CD14-positive monocyte (primary cell): ENCODE data around the gene CTTN. TPM values are rescaled to one million over a fixed set of nuclear protein-coding genes. Genes with fewer than 3 reads are reported as not detected.

Experiments
- DNase-seq, 3 donors: peaks; one replicate each; pipeline ENCODE4 v3.0.0-alpha.2; 2011 to 2022
- H2AFZ ChIP-seq: 2 replicates; pipeline ENCODE4 v1.6.0; 2012; ENCODE audit warnings: mild to moderate bottlenecking, low read depth, low read length, inconsistent platforms; ENCODE audit not compliant: insufficient read depth, poor library complexity, severe bottlenecking
- H3K27ac ChIP-seq, 2 donors: 1 replicate in 1 of 2; 2 replicates in 1 of 2; pipeline ENCODE4 v1.5.1; 2012 to 2013; ENCODE audit warnings: low read length in 2 of 2, control low read depth in 1 of 2, inconsistent platforms in 1 of 2, low read depth in 1 of 2, mild to moderate bottlenecking in 1 of 2
- H3K27me3 ChIP-seq, 2 donors: one replicate each; pipeline versions ENCODE4 v1.6.0 to v1.6.1; 2011 to 2013; ENCODE audit warnings: low read length in 2 of 2; ENCODE audit not compliant: control insufficient read depth in 2 of 2, insufficient read depth in 2 of 2
- H3K36me3 ChIP-seq, 2 donors: replicated peaks in 1 of 2; 1 replicate in 1 of 2; 2 replicates in 1 of 2; pipeline versions ENCODE4 v1.5.1 to v1.6.1; 2012 to 2013; ENCODE audit warnings: low read length in 2 of 2, control low read depth in 1 of 2, inconsistent platforms in 1 of 2, mild to moderate bottlenecking in 1 of 2; ENCODE audit not compliant: insufficient read depth in 2 of 2, control insufficient read depth in 1 of 2
- H3K4me1 ChIP-seq, 2 donors: 1 replicate in 1 of 2; 2 replicates in 1 of 2; pipeline versions ENCODE4 v1.5.1 to v1.6.1; 2012 to 2013; ENCODE audit warnings: low read length in 2 of 2, control low read depth in 1 of 2, inconsistent platforms in 1 of 2, mild to moderate bottlenecking in 1 of 2, moderate library complexity in 1 of 2; ENCODE audit not compliant: insufficient read depth in 2 of 2, control insufficient read depth in 1 of 2
- H3K4me2 ChIP-seq: replicated peaks from 2 replicates; pipeline ENCODE3; 2012; ENCODE audit warnings: low read length, moderate library complexity, mild to moderate bottlenecking; ENCODE audit not compliant: poor library complexity, severe bottlenecking; ENCODE audit errors: extremely low read depth
- H3K4me3 ChIP-seq, 3 experiments: fragments of 200-600 bp in 1 of 3; sonication (generic) in 1 of 3; replicated peaks in 1 of 3; 1 replicate in 2 of 3; 2 replicates in 1 of 3; pipeline ENCODE4 v1.5.1; 2011 to 2013; ENCODE audit warnings: low read length in 3 of 3, mild to moderate bottlenecking in 3 of 3, control low read depth in 2 of 3, low read depth in 2 of 3, inconsistent platforms in 1 of 3, moderate library complexity in 1 of 3
- H3K79me2 ChIP-seq: 2 replicates; pipeline ENCODE4 v1.6.0; 2012; ENCODE audit warnings: mild to moderate bottlenecking, control low read depth, inconsistent platforms, low read length, moderate library complexity; ENCODE audit not compliant: insufficient read depth
- H3K9ac ChIP-seq: 2 replicates; pipeline ENCODE4 v1.6.0; 2017; ENCODE audit warnings: low read length, mild to moderate bottlenecking; ENCODE audit not compliant: insufficient read depth, poor library complexity, severe bottlenecking
- H3K9me3 ChIP-seq, 2 donors: replicated peaks in 1 of 2; 1 replicate in 1 of 2; 2 replicates in 1 of 2; pipeline versions ENCODE4 v1.5.1 to v1.6.1; 2012 to 2013; ENCODE audit warnings: low read length in 2 of 2, control low read depth in 1 of 2; ENCODE audit not compliant: control insufficient read depth in 1 of 2, insufficient read depth in 1 of 2
- H4K20me1 ChIP-seq: 2 replicates; pipeline ENCODE4 v1.6.0; 2012; ENCODE audit warnings: mild to moderate bottlenecking, low read length, control low read depth, moderate library complexity; ENCODE audit not compliant: insufficient read depth
- H3K27ac Mint-ChIP-seq, 7 donors: one replicate each; pipeline ENCODE4 v1.8.0; 2020; ENCODE audit warnings: mild to moderate bottlenecking in 7 of 7, mixed read lengths in 7 of 7, moderate library complexity in 6 of 7, inconsistent platforms in 2 of 7
- H3K27me3 Mint-ChIP-seq, 3 donors: one replicate each; pipeline ENCODE4 v1.8.0; 2021 to 2022; ENCODE audit warnings: low read depth in 3 of 3, mild to moderate bottlenecking in 3 of 3, mixed read lengths in 3 of 3, moderate library complexity in 3 of 3, inconsistent platforms in 1 of 3
- H3K36me3 Mint-ChIP-seq, 2 donors: one replicate each; pipeline ENCODE4 v1.8.0; 2020; ENCODE audit warnings: mixed read lengths in 2 of 2, inconsistent platforms in 1 of 2, mild to moderate bottlenecking in 1 of 2
- H3K4me1 Mint-ChIP-seq: one replicate; pipeline ENCODE4 v1.8.0; 2020; ENCODE audit warnings: mild to moderate bottlenecking, mixed read lengths
- H3K4me3 Mint-ChIP-seq, 2 donors: one replicate each; pipeline ENCODE4 v1.8.0; 2020; ENCODE audit warnings: mild to moderate bottlenecking in 2 of 2, mixed read lengths in 2 of 2, moderate library complexity in 1 of 2
- H3K9me3 Mint-ChIP-seq, 7 donors: one replicate each; pipeline ENCODE4 v1.8.0; 2020 to 2022; ENCODE audit warnings: mixed read lengths in 7 of 7, mild to moderate bottlenecking in 6 of 7, moderate library complexity in 6 of 7, inconsistent platforms in 2 of 7
- CTCF ChIP-seq: fragments of 200-600 bp; IDR thresholded peaks from one replicate; pipeline ENCODE4 v1.8.0; 2022; ENCODE audit warnings: antibody characterized with exemption, mild to moderate bottlenecking
- WGBS: methylation state at CpG from one replicate; pipeline ENCODE4 v1.1.5; 2013; ENCODE audit warnings: missing lambda C conversion rate; ENCODE audit not compliant: insufficient coverage; 5-methylcytosine and 5-hydroxymethylcytosine counted together
- intact Hi-C, 2 donors: fragments of 100-400 bp; cut with micrococcal nuclease; formaldehyde crosslinking; loops; one replicate each; pipeline versions ENCODE4 v1.15.0 to v1.15.1; 2023
- polyA plus RNA-seq, 3 donors: library from polyadenylated mRNA; depleted of rRNA in 1 of 3; unstranded in 2 of 3; stranded (reverse) in 1 of 3; fragments of 300-500 nt in 2 of 3; fragments of >200 nt in 1 of 3; fragmentation: Illumina TruSeq in 2 of 3; gene quantifications; 1 replicate in 2 of 3; 2 replicates in 1 of 3; pipeline ENCODE4 v1.2.3, GENCODE V29; 2012 to 2021

The CTTN gene
- polyA plus RNA-seq, 3 donors = 0.05 to 0.11 TPM; not detected in 1

- Histone ChIP-seq H3K9ac (no peak overlapping the region), H2AFZ (no peak overlapping the region), H3K27ac (no peak overlapping the region), H3K9me3 (no peaks in the 10 kb centered on the region), H3K79me2 (no peaks in the 10 kb centered on the region), H3K4me2 (no peak overlapping the region), H3K27me3 (no peaks in the 10 kb centered on the region), H3K4me1 (no peaks in the 10 kb centered on the region), H3K36me3 (peaks cover 87 to 100% of the 10 kb centered on the region in 2 donors), H3K4me3 (no peak overlapping the region), H4K20me1 (peaks cover 30% of the 10 kb centered on the region)
- no peak for TF ChIP-seq CTCF
- WGBS = 100% methylated on average over 3 of the region's 19 CpGs
- Mint-ChIP-seq H3K4me3 (no peak overlapping the region), H3K27me3 (peaks cover 0 to 3% (median 0%) of the 10 kb centered on the region in 3 donors), H3K9me3 (no peaks in the 10 kb centered on the region), H3K36me3 (peaks cover 83 to 92% of the 10 kb centered on the region in 2 donors), H3K27ac (no peak overlapping the region), H3K4me1 (no peaks in the 10 kb centered on the region)
- intact Hi-C loops = no loop called here
- DNase-seq = no peak
Observed at GRCh38 chr11:70352601-70353000, 45.7 kb upstream of the CTTN start.

DNA sequence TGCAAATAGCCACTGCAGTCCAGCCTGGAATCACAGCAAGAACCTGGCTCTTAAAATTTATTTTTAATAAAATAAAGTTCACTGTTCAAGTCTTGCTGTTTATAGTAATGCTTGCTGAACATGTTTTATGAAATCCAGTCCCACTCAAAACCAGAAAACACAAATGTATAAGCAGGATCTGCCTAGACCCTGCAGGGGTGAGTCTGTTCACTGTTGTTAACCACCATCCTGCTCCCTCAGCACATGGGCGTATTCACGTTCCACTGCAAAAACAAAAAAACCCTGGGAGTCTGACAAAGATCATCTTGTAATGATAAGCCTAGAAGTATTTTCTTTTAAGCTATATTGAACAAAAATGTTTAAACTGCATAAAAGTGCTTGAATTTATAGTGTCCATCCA, 45.0 kb upstream of the CTTN start:
- Mint-ChIP-seq H3K27ac (no peak overlapping the region), H3K4me3 (no peak overlapping the region), H3K27me3 (peaks cover 0 to 3% (median 0%) of the 10 kb centered on the region in 3 donors), H3K4me1 (no peaks in the 10 kb centered on the region), H3K36me3 (peaks cover 85 to 92% of the 10 kb centered on the region in 2 donors), H3K9me3 (no peaks in the 10 kb centered on the region)
- H3K9ac ChIP-seq = no peak overlapping the region
- WGBS = no CpG with 5 or more reads among the region's 2 CpGs
- no peak overlapping the region for H3K4me2 ChIP-seq
- H3K9me3 ChIP-seq = no peaks in the 10 kb centered on the region
- H3K4me3 ChIP-seq = no peak overlapping the region
- intact Hi-C loops = no loop called here
- no peaks in the 10 kb centered on the region for H3K27me3 ChIP-seq
- no peak for TF ChIP-seq CTCF
- H3K79me2 ChIP-seq = no peaks in the 10 kb centered on the region
- H4K20me1 ChIP-seq = peaks cover 37% of the 10 kb centered on the region
- H3K4me1 ChIP-seq = no peaks in the 10 kb centered on the region
- peaks cover 84 to 100% of the 10 kb centered on the region in 2 donors for H3K36me3 ChIP-seq
- H3K27ac ChIP-seq = no peak overlapping the region
- no peak overlapping the region for H2AFZ ChIP-seq
- DNase-seq = no peak
